GM06990 (cell line): ENCODE measurements around the gene HMG20B.

Experiments
- DNase-seq: peaks from one replicate; pipeline ENCODE4 v3.0.0-alpha.2; 2011; ENCODE audit not compliant: insufficient read length; ENCODE audit errors: extremely low read depth
- H3K27me3 ChIP-seq: replicated peaks from 2 replicates; pipeline ENCODE4 v1.6.0; 2011; ENCODE audit warnings: low read length; ENCODE audit not compliant: control insufficient read depth, insufficient read depth
- H3K36me3 ChIP-seq: 2 replicates; pipeline ENCODE4 v1.5.1; 2011; ENCODE audit warnings: low read length; ENCODE audit not compliant: control insufficient read depth, insufficient read depth
- H3K4me3 ChIP-seq: replicated peaks from 2 replicates; pipeline ENCODE4 v1.5.1; 2011; ENCODE audit warnings: low read depth, mild to moderate bottlenecking, control low read depth, low read length
- TF ChIP-seq, protein P1 (sequence below): IDR thresholded peaks from 2 replicates; pipeline ENCODE4 v1.5.1; 2011; ENCODE audit warnings: low read length, control low read depth, mild to moderate bottlenecking, inconsistent platforms; ENCODE audit not compliant: insufficient read depth, poor library complexity, severe bottlenecking

Gene HMG20B

DNA sequence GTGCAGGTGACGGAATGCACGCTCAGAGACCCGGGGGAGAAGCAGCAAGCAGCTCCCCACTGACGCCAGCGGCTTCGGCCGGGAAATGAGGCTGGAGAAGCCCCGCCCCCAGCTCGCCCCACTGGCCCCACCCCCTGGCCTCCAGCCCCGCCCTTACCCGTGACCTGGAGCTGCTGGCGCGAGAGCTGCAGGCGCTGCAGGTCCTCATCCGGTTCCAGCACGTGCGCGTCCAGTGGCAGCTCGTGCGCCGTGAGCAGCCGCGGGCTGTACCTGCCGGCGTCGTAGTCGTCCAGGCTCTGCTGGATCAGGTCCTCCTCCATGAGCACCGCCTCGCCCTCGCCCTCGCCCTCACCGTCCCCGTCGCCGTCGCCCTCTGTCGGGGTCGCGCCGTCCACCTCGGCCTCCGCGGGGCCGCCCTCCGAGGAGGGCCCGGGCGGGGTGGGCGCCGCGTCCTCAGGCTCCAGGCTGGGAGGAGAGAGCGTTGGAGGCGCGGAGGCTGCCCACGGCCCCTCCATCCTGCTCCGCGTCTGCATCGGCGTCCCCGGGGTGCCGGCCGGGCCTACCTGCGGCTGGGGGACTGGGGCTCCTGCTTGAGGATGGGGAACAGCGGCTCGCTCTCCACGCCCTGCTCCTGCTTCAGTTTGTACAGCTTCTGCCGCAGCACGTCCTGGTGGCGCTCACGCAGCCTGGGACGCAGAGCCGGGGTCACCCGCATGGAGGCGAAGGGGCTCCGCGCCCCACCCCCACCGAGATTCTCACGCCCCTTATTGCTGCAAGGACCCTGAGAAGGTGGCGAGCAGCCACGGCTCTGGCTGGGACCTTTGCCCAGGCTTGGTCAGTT is 40.4 kb downstream of the HMG20B start:
- peaks cover 16% of the 10 kb centered on the region for H3K36me3 ChIP-seq
- no peak for DNase-seq
- TF ChIP-seq, protein P1, sequence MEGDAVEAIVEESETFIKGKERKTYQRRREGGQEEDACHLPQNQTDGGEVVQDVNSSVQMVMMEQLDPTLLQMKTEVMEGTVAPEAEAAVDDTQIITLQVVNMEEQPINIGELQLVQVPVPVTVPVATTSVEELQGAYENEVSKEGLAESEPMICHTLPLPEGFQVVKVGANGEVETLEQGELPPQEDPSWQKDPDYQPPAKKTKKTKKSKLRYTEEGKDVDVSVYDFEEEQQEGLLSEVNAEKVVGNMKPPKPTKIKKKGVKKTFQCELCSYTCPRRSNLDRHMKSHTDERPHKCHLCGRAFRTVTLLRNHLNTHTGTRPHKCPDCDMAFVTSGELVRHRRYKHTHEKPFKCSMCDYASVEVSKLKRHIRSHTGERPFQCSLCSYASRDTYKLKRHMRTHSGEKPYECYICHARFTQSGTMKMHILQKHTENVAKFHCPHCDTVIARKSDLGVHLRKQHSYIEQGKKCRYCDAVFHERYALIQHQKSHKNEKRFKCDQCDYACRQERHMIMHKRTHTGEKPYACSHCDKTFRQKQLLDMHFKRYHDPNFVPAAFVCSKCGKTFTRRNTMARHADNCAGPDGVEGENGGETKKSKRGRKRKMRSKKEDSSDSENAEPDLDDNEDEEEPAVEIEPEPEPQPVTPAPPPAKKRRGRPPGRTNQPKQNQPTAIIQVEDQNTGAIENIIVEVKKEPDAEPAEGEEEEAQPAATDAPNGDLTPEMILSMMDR: no peak
- no peaks in the 10 kb centered on the region for H3K27me3 ChIP-seq
- H3K4me3 ChIP-seq: no peak overlapping the region

DNA sequence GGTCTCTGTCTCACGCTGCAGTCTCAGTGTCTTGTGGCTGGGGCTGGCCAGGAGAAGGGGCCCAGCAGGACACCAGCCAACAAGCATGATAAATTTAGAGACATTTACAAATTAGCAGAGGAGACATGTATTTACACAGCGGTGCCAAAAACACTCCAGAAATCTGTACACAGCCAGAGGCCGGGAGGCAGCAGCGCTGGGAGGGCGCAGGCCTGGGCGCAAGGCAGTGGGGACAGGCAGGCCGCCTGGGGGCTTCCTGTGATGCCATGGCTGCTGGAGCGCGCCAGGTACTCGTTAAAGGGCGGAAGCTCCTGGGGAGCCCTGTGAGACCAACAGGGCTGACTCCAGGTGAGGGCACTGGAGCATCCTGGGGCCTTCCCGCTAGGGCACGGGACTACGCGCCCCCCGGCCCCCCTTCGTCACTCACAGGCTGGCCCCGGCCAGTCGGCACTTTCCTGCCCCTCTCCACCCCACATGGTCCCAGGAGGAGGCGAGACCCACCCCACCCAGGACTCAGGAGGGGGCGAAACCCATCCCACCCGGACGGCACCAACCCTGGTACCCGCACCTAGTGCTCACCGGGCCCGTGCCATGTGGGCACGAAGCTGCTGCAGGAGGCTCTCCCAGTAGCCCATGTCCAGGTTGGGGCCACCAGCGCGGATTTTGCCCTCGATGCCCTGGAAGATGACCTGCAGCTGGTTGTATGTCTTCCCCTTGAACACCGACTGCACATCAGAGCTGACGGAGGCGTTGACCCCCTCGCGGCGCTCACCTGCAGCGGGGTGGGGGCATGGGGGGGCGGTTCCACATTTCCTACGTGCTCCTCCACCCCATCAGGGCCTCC is 41.3 kb downstream of the HMG20B start:
- Histone ChIP-seq H3K27me3 (no peaks in the 10 kb centered on the region), H3K36me3 (peaks cover 16% of the 10 kb centered on the region), H3K4me3 (no peak overlapping the region)
- TF ChIP-seq, protein P1: no peak
- DNase-seq: no peak

DNA sequence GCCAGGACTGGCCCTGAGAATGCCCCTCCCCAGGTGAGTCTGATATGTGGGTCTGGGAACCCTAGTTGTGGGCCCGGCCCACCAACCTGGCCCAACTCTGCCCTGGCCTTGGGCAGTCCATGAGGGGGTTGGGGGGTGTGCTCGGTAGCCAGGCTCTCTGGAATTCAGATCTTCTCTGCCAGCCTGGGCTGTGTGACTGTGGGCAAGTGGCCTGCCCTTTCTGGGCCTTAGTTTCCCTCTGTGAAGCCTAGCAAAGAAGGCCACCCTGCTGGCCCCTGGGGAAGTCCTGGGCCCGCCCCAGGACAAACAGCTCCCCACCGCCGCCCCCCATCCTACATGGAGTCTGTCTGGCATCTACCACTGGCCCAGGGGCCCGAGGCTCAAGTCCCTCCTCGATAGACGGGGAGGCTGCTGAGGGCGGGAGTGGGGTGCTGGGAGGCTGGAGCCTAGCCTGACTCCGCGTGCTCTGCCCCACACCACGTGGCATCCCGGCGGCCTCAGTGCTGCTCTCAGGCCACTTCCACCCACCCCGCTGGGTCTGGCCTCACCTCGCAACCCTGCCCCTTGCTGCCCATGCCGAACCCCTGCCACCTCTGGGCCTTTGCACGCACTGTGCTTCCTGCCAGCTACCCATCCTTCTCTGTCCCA is 42.2 kb downstream of the HMG20B start:
- H3K4me3 ChIP-seq: no peak overlapping the region
- peaks cover 21% of the 10 kb centered on the region for H3K36me3 ChIP-seq
- H3K27me3 ChIP-seq: no peaks in the 10 kb centered on the region
- TF ChIP-seq, protein P1: no peak
- DNase-seq: no peak

DNA sequence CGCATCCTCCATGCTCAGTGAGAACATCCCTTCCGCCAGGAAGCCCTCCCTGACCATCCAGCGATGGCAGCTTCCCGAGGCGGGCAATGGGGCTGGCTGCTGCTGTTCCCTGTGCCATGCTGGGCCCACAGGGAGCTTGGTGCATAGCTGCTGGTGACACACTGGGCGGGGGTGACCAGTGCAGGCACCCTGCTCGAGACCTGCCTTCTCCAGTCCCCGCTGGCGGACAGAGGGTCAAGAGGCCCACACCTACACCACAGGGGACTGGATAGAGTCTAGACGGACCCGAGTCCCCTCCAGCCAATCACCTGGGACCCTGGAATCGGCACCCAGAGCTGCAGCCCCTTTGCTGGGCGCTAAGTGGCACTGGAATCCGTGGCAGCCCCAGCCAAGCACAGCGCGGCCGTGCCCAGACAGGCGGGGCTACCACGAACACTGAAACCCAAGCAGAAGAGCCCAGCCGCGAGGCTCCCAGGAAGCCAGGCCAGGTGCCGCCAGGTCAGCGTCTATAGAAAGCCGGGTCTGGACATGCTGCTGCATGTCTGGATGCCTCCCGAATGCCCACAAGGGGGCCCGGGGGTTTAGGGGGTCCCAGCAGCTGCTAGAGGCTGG is 42.9 kb downstream of the HMG20B start:
- Histone ChIP-seq H3K36me3 (peaks cover 21% of the 10 kb centered on the region), H3K4me3 (no peak overlapping the region), H3K27me3 (no peaks in the 10 kb centered on the region)
- DNase-seq: no peak
- TF ChIP-seq, protein P1: no peak

DNA sequence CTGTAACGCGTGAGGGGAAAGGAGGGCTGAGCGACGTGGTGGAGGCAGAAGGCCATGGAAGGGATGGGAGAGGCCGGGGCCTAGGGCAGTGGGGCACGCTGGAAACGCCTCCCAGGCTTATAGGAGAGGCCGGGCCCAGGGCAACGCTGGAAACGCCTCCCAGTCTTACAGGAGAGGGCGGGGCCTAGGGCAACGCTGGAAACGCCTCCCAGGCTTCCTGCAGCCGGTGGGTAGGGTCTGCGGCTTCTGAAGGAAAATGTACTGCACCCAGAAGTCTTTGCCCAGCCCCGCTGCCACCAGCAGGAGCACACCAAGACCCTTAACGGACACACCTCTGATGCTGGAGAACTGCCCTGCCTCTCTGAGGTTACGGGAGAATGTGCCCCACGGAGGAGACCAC is 44.7 kb downstream of the HMG20B start:
- TF ChIP-seq, protein P1: no peak
- H3K4me3 ChIP-seq: no peak overlapping the region
- DNase-seq: peak; percentile 13
- H3K36me3 ChIP-seq: peaks cover 17% of the 10 kb centered on the region
- H3K27me3 ChIP-seq: no peaks in the 10 kb centered on the region
